Suprapubic skin (tissue), 3 donors: ENCODE measurements around the gene ARL4D.

Source experiments
- CTCF ChIP-seq, 2 donors: fragments of 200-600 bp in 1 of 2; fragments of 450-650 bp in 1 of 2; sonication (generic) in 1 of 2; IDR thresholded peaks; one replicate each; pipeline ENCODE4 v1.5.1; 2016 to 2019; ENCODE audit warnings: antibody characterized with exemption in 2 of 2, mild to moderate bottlenecking in 1 of 2, moderate library complexity in 1 of 2
- EP300 ChIP-seq: sonication (generic); formaldehyde crosslinking; IDR thresholded peaks from one replicate; pipeline ENCODE4 v1.6.1; 2017; ENCODE audit warnings: antibody characterized with exemption

- TF ChIP-seq CTCF (IDR thresholded peaks at IDR 0.05) (no peak), EP300 (no peak)
Measured at GRCh38 chr17:43402078-43402477, 3.3 kb downstream of the ARL4D start.
